Measurements from ENCODE around the gene ADARB1.

ADARB1 gene

GRCh38 chr21:45253633-45254459 is 179.5 kb downstream of the ADARB1 start:
- no peak for DNase-seq (ENCODE audit: low read depth)

DNA sequence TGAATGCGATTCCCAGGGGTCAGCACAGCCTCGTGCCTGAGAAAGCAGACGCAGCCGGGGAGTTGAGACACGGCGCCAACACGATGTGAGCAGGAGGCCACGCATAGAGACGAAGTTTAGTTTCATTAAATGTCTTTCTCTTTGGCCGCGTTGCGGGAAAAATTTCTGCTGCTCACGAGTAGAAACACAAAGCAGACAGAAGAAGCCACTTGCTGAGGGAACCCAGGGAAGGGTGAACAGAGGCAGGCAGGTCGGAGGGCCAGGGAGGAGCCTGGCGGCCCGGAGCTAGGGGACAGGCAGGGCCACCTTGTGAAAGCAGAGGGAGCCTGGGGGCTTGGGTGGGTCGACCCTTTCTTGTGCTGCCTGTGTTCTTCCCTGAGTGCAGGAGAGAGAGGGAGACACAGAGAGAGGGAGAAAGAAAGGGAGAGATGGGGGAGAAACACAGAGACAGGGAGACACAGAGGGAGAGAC is 180.1 kb downstream of the ADARB1 start:
- no peak for DNase-seq (ENCODE audit: low read depth)

GRCh38 chr21:45255381-45256020 is 181.1 kb downstream of the ADARB1 start:
- no peak for DNase-seq (ENCODE audit: low read depth)

GRCh38 chr21:45256021-45256911 is 181.9 kb downstream of the ADARB1 start:
- no peak for DNase-seq (ENCODE audit: low read depth)

- no peak for DNase-seq (ENCODE audit: low read depth)
Measured at GRCh38 chr21:45256912-45257672, 182.7 kb downstream of the ADARB1 start.

DNA sequence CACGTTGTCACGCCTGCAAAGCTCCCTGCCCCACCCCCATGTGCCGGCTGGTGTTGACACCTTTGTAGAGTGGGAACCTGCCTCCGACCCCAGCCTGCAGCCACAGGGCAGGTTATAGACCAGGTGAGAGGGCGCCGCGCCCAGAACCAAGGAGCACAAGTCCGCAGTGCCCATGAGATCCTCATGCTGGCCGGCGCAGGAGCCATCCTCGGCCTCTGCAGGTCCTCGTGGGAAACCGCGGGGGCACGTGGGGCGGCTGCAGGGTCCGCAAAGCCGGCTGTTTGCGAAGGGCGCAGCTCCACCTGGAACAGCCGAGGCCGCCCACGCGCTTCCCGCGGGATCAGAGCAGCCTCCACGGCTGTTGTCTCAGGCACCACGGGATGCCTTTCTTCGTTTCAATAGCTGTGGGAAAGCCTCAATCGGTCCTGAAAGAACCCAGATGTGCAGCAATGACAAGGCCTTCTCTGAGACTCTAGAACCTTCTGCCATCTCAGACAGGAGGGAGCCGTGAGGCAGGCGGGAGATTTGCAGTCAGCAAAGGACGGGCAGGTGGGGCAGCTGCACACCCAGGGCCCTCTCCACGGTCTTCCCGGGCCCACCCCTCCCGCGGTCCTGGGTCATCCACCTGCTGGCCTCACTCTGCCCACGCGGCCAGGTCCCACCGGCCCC is 183.4 kb downstream of the ADARB1 start:
- DNase-seq (ENCODE audit: low read depth): no peak

DNA sequence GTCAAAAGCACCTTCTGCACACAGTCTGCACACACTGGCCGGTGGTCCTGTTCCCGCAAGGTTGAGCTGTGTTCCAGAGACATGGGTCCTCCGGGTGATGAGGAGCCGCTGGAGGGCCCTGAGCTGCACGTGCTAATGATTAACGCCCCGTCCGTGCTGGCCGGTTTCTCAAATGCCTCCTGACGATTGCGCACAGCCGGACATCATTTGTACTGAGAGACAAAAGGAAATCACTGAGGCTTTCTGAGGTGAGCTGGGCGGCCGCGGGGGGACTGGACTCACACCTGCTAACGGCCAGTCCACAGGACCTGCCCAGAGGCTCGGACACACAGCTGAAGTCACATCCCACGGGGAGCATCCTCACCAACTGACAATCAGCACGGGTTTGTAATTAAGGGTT is 184.1 kb downstream of the ADARB1 start:
- no peak for DNase-seq (ENCODE audit: low read depth)

- DNase-seq (ENCODE audit: low read depth): no peak
Measured at GRCh38 chr21:45259206-45259840, 184.9 kb downstream of the ADARB1 start.

- no peak for DNase-seq (ENCODE audit: low read depth)
Measured at GRCh38 chr21:45260191-45260825, 185.9 kb downstream of the ADARB1 start.

DNA sequence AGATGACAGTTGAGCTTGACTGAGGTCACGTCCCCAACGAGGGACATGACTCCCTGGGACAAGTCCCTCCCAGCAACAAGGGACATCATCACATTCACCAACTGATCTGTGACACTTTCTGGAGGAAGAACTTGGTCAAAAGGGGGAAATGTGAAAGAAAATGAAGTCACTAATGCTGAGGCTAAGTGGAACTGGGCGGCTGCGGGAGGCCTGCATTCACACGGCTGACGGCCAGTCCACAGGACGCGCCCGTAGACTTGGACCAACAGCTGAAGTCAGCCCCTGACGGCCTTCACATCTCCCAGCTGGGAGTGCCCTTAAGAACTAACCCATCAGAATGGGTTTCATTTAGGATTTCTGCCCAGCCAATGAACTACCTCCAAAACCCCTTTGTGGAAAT is 186.7 kb downstream of the ADARB1 start:
- DNase-seq (ENCODE audit: low read depth): no peak

DNA sequence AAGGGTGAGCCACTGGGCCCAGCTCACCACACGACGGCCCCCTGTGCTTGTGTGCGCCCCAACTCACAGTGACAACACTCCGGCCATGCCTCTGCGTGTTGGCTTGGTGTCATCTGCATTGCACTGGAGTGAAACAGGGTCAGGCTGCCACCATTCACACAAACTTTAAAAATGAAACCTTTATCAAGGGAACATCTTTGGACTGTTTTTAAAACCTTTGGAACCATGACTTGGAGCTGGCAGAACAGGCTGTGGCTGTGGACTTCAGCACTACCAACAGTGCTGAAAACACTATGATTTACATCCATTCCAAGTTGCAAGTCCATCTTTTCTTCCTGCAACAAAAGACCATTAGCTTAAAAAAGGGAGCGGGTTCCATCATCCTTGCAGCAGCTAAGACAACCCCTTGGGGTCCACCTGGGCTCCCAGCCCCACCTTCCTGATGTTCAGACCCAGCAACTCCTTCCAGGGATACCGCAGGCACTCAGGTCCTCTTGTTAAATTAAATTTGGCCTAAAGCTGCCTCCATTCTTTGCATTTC is 187.7 kb downstream of the ADARB1 start:
- no peak for DNase-seq (ENCODE audit: low read depth)

DNA sequence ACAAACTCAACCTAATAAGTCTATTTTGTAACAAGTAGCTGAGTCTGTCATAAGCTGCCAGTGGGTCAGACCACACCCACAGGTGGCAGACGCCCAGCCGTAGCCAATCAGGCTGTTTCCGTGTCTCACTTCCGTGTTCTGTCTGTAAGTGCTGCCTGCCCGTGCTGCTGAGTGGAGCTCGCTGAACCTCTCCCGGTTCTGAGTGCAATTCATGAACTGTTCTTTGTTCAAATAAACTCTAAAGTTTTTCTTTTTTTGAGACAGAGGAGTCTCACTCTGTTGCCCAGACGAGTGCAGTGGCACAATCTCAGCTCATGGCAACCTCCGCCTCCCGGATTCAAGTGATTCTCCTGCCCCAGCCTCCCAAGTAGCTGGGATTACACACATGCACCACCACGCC is 188.2 kb downstream of the ADARB1 start:
- no peak for DNase-seq (ENCODE audit: low read depth)

- no peak for DNase-seq (ENCODE audit: low read depth)
Measured at GRCh38 chr21:45263534-45263933, 189.2 kb downstream of the ADARB1 start.

GRCh38 chr21:45264146-45264911 is 189.9 kb downstream of the ADARB1 start:
- no peak for DNase-seq (ENCODE audit: low read depth)

DNA sequence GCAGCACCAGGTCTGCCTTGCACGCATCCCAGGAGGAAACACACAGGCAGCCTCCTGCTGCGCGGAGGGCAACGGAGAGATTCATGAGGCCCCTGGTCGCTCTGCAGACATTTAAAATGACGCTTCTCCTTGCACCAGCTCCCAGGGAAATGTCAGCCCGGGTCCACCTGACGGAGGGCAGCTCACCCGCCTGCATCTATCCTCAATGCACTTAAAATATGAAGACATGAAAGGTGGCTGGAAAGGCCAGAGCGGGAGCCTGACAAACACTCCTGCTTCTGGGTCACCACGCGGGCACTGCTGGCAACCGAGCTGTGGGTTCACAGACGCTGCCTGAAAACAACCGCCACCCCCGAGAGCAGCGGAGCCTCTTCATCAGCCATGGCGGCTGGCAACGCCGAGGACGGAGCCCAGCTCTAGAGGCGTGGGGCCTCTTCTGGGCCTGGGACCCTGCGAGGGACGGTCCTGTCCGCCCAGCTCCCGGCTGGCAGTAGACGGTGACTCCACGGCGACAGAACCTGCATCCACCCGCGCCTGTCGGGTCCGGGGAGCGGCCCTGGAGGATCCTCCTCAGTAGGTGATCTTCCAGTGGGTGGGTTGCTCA is 190.6 kb downstream of the ADARB1 start:
- no peak for DNase-seq (ENCODE audit: low read depth)

DNA sequence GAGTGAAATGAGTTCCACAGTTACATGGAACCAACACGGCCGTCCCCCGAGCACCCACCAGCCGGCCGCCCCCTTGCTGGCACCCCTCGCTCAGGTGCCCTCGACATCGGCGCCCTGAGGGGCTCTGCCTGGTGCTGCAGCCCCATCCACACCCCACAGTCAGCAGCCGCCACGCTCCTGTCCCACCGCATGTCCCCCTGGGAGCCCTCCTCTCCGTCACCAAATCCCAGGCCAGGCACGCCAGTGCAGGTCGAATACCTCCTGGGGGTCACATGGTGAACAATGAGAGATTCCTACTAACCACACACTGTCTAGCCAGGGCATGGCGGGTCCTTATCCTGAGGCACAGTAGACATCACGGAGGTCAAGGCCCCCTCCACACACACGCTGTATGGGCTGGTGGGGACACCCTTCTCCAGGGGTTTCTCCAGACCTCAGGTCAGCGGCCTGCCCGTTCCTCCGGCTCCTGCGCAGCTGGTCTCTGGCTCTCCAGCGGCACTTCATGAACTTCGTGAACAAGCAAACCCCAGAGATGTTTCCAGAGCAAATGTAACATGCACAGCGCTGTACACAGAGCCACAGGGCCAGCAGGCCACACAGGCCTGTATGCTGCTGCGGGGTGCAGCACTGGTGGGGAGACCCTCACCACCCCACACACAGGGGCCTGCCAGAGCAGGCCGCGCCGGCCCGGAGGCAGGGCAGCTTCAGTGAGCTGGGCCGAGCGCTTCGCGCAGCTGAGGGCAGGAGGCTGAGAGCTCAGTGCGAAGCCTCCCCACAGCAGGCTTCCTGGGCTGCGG is 191.5 kb downstream of the ADARB1 start:
- DNase-seq (ENCODE audit: low read depth): no peak

DNA sequence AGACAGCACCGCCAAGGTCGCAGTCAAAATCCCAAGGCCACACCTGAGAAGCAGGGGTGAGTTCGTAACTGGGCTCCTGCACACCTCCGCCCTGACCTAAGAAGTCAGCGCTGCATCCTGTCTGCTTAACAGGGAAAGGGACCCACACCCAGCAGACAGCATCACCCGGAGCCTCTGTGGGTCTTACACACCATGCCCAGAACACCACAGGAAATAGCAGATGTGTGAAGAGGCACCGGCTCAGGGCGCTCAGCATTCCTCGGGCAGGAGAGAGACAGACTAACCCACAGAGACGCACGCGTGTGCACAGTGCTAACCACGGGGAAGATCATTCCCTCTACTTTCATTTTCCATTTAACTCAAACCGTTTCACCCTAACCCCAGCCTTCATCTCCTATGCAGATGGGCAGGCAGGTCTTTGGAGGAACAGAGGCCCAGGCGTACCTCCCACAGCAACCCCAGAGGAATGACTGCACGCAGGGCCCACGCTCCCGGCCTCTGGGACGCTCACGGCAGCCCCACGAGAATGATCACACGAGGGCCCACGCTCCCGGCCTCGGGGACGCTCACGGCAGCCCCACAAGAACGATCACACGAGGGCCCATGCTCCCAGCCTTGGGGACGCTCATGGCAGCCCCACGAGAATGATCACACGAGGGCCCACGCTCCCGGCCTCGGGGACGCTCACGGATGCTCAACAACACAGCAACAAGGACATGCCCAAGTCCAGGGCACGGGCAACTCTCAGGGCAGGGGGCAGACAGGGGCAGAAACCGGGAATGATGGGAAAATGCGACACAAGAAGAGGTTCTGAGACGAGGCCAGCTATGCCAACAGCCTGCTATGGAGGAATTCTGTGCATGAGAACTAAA is 192.4 kb downstream of the ADARB1 start:
- no peak for DNase-seq (ENCODE audit: low read depth)
